ENCODE results near the gene FPR2. TPM values are rescaled to one million over a fixed set of nuclear protein-coding genes. Genes with fewer than 3 reads are reported as not detected.

The FPR2 gene
- total RNA-seq, 2 donors from 2014 or later = 0.97 TPM; not detected in 1

- intact Hi-C loops (cut with DNase I) = no loop called here
- H3K4me3 ChIP-seq = no peak overlapping the region
- DNase-seq (ENCODE audit: low spot score) = no peak
- no peaks in the 10 kb centered on the region for H3K4me1 ChIP-seq (replicated peaks)
- H3K27me3 ChIP-seq (replicated peaks; ENCODE audit: insufficient read depth) = no peaks in the 10 kb centered on the region
- no peak for TF ChIP-seq POLR2AphosphoS5 (IDR thresholded peaks at IDR 0.05)
- no peak for TF ChIP-seq CTCF (IDR thresholded peaks at IDR 0.05)
- TF ChIP-seq POLR2A (IDR thresholded peaks at IDR 0.05) = no peak
- H3K9me3 ChIP-seq = no peaks in the 10 kb centered on the region
- H3K27ac ChIP-seq = no peak overlapping the region
- WGBS = 62% methylated on average over 12 of the region's 13 CpGs
- H3K36me3 ChIP-seq = no peaks in the 10 kb centered on the region
Measured at GRCh38 chr19:51739466-51740213, 21.3 kb upstream of the FPR2 start.

GRCh38 chr19:51740356-51740755, 20.6 kb upstream of the FPR2 start:
- TF ChIP-seq POLR2AphosphoS5 (IDR thresholded peaks at IDR 0.05) = no peak
- no peak for TF ChIP-seq POLR2A (IDR thresholded peaks at IDR 0.05)
- no peak for TF ChIP-seq CTCF (IDR thresholded peaks at IDR 0.05)
- 85% methylated on average over 5 of the region's 5 CpGs for WGBS
- H3K4me3 ChIP-seq = no peak overlapping the region
- intact Hi-C loops (cut with DNase I) = no loop called here
- H3K36me3 ChIP-seq = no peaks in the 10 kb centered on the region
- no peaks in the 10 kb centered on the region for H3K9me3 ChIP-seq
- no peaks in the 10 kb centered on the region for H3K27me3 ChIP-seq (replicated peaks; ENCODE audit: insufficient read depth)
- DNase-seq (ENCODE audit: low spot score) = no peak
- H3K27ac ChIP-seq = no peak overlapping the region
- H3K4me1 ChIP-seq (replicated peaks) = no peaks in the 10 kb centered on the region

- intact Hi-C loops (cut with DNase I) = no loop called here
- no peak for TF ChIP-seq POLR2AphosphoS5 (IDR thresholded peaks at IDR 0.05)
- TF ChIP-seq POLR2A (IDR thresholded peaks at IDR 0.05) = no peak
- no peak for TF ChIP-seq CTCF (IDR thresholded peaks at IDR 0.05)
Measured at GRCh38 chr19:51742789-51743188, 18.2 kb upstream of the FPR2 start.

GRCh38 chr19:51743405-51743804, 17.6 kb upstream of the FPR2 start:
- DNase-seq (ENCODE audit: low spot score) = no peak
- H3K4me1 ChIP-seq (replicated peaks) = no peaks in the 10 kb centered on the region
- TF ChIP-seq CTCF (IDR thresholded peaks at IDR 0.05) (no peak), POLR2AphosphoS5 (IDR thresholded peaks at IDR 0.05) (no peak), POLR2A (IDR thresholded peaks at IDR 0.05) (no peak)
- no peak overlapping the region for H3K4me3 ChIP-seq
- no peaks in the 10 kb centered on the region for H3K27me3 ChIP-seq (replicated peaks; ENCODE audit: insufficient read depth)
- H3K9me3 ChIP-seq = no peaks in the 10 kb centered on the region
- intact Hi-C loops (cut with DNase I) = no loop called here
- 85% methylated on average over 3 of the region's 3 CpGs for WGBS
- no peaks in the 10 kb centered on the region for H3K36me3 ChIP-seq
- no peak overlapping the region for H3K27ac ChIP-seq

More at GRCh38 chr19:51742789-51743188, 18.2 kb upstream of the FPR2 start:
- WGBS = 71% methylated on average over 6 of the region's 6 CpGs
- Histone ChIP-seq H3K27ac (no peak overlapping the region), H3K4me1 (replicated peaks) (no peaks in the 10 kb centered on the region), H3K36me3 (no peaks in the 10 kb centered on the region), H3K9me3 (no peaks in the 10 kb centered on the region), H3K27me3 (replicated peaks; ENCODE audit: insufficient read depth) (no peaks in the 10 kb centered on the region), H3K4me3 (no peak overlapping the region)
- no peak for DNase-seq (ENCODE audit: low spot score)

GRCh38 chr19:51746731-51747130, 14.2 kb upstream of the FPR2 start:
- intact Hi-C loops (cut with DNase I) = no loop called here
- TF ChIP-seq POLR2AphosphoS5 (IDR thresholded peaks at IDR 0.05) = no peak
- no peak for TF ChIP-seq POLR2A (IDR thresholded peaks at IDR 0.05)
- TF ChIP-seq CTCF (IDR thresholded peaks at IDR 0.05) = no peak
- 74% methylated on average over 7 of the region's 7 CpGs for WGBS
- Histone ChIP-seq H3K4me1 (replicated peaks) (no peaks in the 10 kb centered on the region), H3K27me3 (replicated peaks; ENCODE audit: insufficient read depth) (no peaks in the 10 kb centered on the region), H3K4me3 (no peak overlapping the region), H3K36me3 (no peaks in the 10 kb centered on the region), H3K9me3 (no peaks in the 10 kb centered on the region), H3K27ac (no peak overlapping the region)
- no peak for DNase-seq (ENCODE audit: low spot score)
